Lower lobe of right lung (tissue), 2 donors: Measurements from ENCODE around the gene CD82. TPM values are rescaled to one million over a fixed set of nuclear protein-coding genes. Genes with fewer than 3 reads are reported as not detected.

Experiments
- ATAC-seq, 2 donors: fragments of 200-7000 bp; cut with Tn5 transposase; one replicate each; pipeline ENCODE4 v1.9.1; 2020 to 2022; ENCODE audit warnings: mild to moderate bottlenecking in 2 of 2, moderate library complexity in 2 of 2
- DNase-seq: peaks from one replicate; pipeline ENCODE4 v3.0.0-alpha.2; 2020
- H3K27ac ChIP-seq: fragments of 200-600 bp; one replicate; pipeline ENCODE4 v1.8.0; 2022
- H3K27me3 ChIP-seq: fragments of 200-600 bp; one replicate; pipeline ENCODE4 v1.8.0; 2022; ENCODE audit warnings: low read depth
- H3K36me3 ChIP-seq: fragments of 200-600 bp; one replicate; pipeline ENCODE4 v1.8.0; 2022; ENCODE audit warnings: mild to moderate bottlenecking
- H3K4me1 ChIP-seq: fragments of 200-600 bp; one replicate; pipeline ENCODE4 v1.8.0; 2022
- H3K4me3 ChIP-seq: fragments of 200-600 bp; one replicate; pipeline ENCODE4 v1.8.0; 2022; ENCODE audit warnings: mild to moderate bottlenecking
- H3K9me3 ChIP-seq: fragments of 200-600 bp; one replicate; pipeline ENCODE4 v1.8.0; 2022
- intact Hi-C: fragments of 100-400 bp; cut with DNase I; formaldehyde crosslinking; loops from one replicate; pipeline ENCODE4 v1.11.0; 2022
- total RNA-seq: library from RNA; stranded (reverse); fragmentation: NEBNext Ultra II Directional; extraction: Animal tissue kit (Norgen Biotek cat#: 25700); gene quantifications from one replicate; pipeline ENCODE4 v1.2.1, GENCODE V29; 2021
- TF ChIP-seq, protein P1 (sequence below): fragments of 200-600 bp; IDR thresholded peaks from one replicate; pipeline ENCODE4 v1.8.0; 2022; ENCODE audit warnings: antibody characterized with exemption, mild to moderate bottlenecking
- donor health status: DM: no; HTN: yes; CAD: no; lungs with severe emphysema.

CD82 gene
- total RNA-seq, 1 donor from 2014 or later = 129 TPM

DNA sequence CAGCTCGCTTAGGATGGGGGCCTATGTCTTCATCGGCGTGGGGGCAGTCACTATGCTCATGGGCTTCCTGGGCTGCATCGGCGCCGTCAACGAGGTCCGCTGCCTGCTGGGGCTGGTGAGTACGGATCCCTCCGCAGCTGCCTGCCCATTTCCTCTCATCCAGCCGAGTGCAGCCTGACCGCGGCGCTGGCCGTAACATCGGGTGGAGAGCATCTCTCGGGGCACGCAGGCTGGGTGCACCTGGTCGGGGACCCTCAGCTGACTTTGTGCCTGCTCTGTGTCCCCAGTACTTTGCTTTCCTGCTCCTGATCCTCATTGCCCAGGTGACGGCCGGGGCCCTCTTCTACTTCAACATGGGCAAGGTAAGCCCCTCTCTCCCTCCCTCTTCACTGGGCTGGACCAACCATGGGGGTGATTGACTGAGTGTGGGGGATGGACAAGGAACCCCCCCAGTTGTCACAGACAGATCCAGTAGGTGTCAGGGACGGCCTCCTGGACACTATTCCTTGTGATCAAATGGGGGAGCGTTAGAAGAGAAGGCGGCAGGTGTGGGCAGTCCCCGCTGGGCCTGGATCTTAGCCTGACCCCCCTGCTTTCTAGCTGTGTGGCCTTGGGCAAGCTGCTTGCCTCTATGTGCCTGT is 39.7 kb downstream of the CD82 start:
- no peak overlapping the region for H3K27ac ChIP-seq
- peaks cover 41% of the 10 kb centered on the region for H3K36me3 ChIP-seq
- TF ChIP-seq, protein P1, sequence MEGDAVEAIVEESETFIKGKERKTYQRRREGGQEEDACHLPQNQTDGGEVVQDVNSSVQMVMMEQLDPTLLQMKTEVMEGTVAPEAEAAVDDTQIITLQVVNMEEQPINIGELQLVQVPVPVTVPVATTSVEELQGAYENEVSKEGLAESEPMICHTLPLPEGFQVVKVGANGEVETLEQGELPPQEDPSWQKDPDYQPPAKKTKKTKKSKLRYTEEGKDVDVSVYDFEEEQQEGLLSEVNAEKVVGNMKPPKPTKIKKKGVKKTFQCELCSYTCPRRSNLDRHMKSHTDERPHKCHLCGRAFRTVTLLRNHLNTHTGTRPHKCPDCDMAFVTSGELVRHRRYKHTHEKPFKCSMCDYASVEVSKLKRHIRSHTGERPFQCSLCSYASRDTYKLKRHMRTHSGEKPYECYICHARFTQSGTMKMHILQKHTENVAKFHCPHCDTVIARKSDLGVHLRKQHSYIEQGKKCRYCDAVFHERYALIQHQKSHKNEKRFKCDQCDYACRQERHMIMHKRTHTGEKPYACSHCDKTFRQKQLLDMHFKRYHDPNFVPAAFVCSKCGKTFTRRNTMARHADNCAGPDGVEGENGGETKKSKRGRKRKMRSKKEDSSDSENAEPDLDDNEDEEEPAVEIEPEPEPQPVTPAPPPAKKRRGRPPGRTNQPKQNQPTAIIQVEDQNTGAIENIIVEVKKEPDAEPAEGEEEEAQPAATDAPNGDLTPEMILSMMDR = no peak
- peaks cover 71% of the 10 kb centered on the region for H3K4me1 ChIP-seq
- DNase-seq (no peak), ATAC-seq (no peak)
- no peaks in the 10 kb centered on the region for H3K27me3 ChIP-seq
- H3K9me3 ChIP-seq = no peaks in the 10 kb centered on the region
- intact Hi-C loops = no loop called here
- H3K4me3 ChIP-seq = no peak overlapping the region

DNA sequence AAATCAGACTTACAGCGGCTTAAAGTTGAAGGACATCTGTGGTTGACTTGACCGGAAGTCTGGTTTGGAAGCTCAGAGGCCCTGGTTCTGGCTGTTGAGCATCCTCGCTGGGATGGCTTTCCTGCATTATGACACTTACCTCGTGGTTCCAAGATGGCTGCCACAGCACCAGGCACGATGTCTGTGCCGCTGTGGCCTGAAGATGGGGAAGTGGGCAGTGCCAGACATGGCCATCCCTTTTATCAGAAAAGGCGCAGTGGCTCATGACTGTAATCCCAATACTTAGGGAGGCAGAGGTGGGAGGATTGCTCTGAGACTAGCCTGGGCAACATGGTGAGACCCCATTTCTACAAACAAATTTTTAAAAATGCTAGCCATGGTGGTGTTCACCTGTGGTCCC is 40.5 kb downstream of the CD82 start:
- Histone ChIP-seq H3K27ac (no peak overlapping the region), H3K9me3 (no peaks in the 10 kb centered on the region), H3K4me3 (no peak overlapping the region), H3K27me3 (no peaks in the 10 kb centered on the region), H3K4me1 (peaks cover 68% of the 10 kb centered on the region), H3K36me3 (peaks cover 34% of the 10 kb centered on the region)
- intact Hi-C loops = no loop called here
- TF ChIP-seq, protein P1 = no peak
- no peak for ATAC-seq
- DNase-seq = no peak

DNA sequence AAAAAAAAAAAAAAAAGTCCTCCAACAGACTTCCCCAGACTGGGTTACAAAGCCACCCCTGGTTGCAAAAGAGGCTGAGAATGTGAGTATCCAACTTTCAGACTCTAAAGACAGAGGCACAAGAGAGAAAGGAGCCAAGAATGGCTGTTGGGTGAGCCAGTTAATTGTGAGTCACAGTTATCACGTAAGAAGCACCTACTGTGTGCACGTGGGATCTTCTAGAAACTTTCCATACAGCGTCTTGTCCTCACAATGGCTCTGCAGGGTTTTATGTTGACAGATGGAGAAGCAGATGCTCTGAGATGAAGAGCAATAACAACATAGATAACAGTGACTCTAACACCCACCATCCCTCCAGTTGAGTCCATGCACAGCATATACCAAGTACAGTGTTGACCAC is 41.0 kb downstream of the CD82 start:
- intact Hi-C loops = no loop called here
- Histone ChIP-seq H3K27me3 (no peaks in the 10 kb centered on the region), H3K27ac (no peak overlapping the region), H3K36me3 (peaks cover 32% of the 10 kb centered on the region), H3K4me3 (no peak overlapping the region), H3K9me3 (no peaks in the 10 kb centered on the region), H3K4me1 (peaks cover 68% of the 10 kb centered on the region)
- ATAC-seq (no peak), DNase-seq (no peak)
- TF ChIP-seq, protein P1 = no peak

DNA sequence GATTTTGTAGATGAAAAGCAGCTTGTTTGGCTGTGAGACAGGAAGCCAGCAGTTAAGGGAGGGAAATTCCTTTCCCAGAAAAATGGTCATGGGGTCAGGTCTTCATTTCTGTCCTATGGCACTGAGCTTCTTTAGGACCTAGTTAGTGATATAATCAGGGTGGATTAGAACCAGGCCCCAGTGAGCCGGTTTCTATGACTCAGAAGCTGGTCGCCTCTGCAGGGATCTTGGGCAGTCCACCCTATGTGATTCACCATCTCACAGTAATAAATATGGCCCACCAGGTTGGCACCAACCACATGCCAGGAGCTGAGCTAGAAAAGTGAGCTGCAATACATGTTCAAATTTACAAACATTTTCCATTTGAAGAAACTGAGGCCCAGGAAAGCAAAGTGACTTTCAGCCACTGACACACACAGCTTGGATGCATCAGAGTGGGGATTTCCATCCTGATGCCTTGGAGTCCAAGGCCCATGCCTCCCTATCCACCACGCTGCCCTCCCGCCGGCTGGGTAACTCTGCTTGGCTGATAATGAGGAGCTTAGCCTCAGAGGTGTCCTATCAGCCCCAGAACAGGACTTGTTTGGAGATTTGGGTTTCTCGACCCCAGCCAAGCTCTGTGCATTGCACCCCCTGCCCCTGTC is 42.0 kb downstream of the CD82 start:
- H3K27ac ChIP-seq = no peak overlapping the region
- peaks cover 67% of the 10 kb centered on the region for H3K4me1 ChIP-seq
- intact Hi-C loops = no loop called here
- no peaks in the 10 kb centered on the region for H3K9me3 ChIP-seq
- TF ChIP-seq, protein P1 = no peak
- H3K36me3 ChIP-seq = peaks cover 27% of the 10 kb centered on the region
- H3K27me3 ChIP-seq = no peaks in the 10 kb centered on the region
- no peak for ATAC-seq
- no peak overlapping the region for H3K4me3 ChIP-seq
- no peak for DNase-seq

DNA sequence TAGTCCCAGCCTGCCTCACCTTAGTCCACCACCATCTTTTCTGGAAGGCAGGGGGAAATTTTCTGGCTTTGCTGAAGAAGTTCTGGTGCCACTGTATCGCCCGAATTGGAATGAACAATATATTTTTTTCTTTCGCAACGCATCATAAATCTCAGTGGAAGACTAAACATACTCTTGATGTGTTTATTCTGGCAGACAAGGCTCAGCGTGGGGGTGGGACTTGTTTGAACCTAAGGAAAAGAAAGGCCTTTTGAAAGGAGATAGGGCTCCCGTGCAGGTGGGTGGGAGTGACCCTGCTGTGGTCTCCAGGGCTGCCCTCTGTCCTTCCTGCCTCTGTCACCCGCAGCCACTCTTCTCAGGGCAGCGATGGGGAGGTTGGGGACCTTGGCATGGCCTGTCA is 42.5 kb downstream of the CD82 start:
- peaks cover 62% of the 10 kb centered on the region for H3K4me1 ChIP-seq
- H3K27me3 ChIP-seq = no peaks in the 10 kb centered on the region
- peaks cover 30% of the 10 kb centered on the region for H3K36me3 ChIP-seq
- no peak for ATAC-seq
- TF ChIP-seq, protein P1 = no peak
- intact Hi-C loops = no loop called here
- DNase-seq = no peak
- H3K27ac ChIP-seq = peak overlapping the region; percentile 18
- H3K9me3 ChIP-seq = no peaks in the 10 kb centered on the region
- H3K4me3 ChIP-seq = no peak overlapping the region
